ENCODE data around the gene TECTA. TPM values are rescaled to one million over a fixed set of nuclear protein-coding genes. Genes with fewer than 3 reads are reported as not detected.

TECTA gene
- polyA plus RNA-seq, 2 of the 4 experiments (the other 2 are of a cell fraction) = 0.05 to 0.14 TPM

- Histone ChIP-seq H3K4me2 (no peak overlapping the region), H3K9me3 (no peaks in the 10 kb centered on the region), H3K27ac (no peak overlapping the region), H3K4me3 (no peak overlapping the region), H3K4me1 (no peaks in the 10 kb centered on the region)
- TF ChIP-seq PHF8 (IDR thresholded peaks at IDR 0.05; ENCODE audit: borderline replicate concordance, low read depth) = no peak
- no peak for TF ChIP-seq EHF (CRISPR knock-in tag; IDR thresholded peaks at IDR 0.05)
- TF ChIP-seq GATA3 (IDR thresholded peaks at IDR 0.05; ENCODE audit: borderline replicate concordance) = no peak
- no peak for TF ChIP-seq CHD2 (IDR thresholded peaks at IDR 0.05; ENCODE audit: low read length, partially characterized antibody)
- no peak for TF ChIP-seq REST (IDR thresholded peaks at IDR 0.05)
- no peak for TF ChIP-seq TFCP2L1 (CRISPR knock-in tag; IDR thresholded peaks at IDR 0.05)
- no peak for TF ChIP-seq HDAC2 (IDR thresholded peaks at IDR 0.05)
- no peak for TF ChIP-seq CBX8 (IDR thresholded peaks at IDR 0.05)
- no peak for TF ChIP-seq EHMT2 (IDR thresholded peaks at IDR 0.05; ENCODE audit: low read depth)
- no peak for TF ChIP-seq BCL3 (IDR thresholded peaks at IDR 0.05)
- no peak for TF ChIP-seq SREBF2 (IDR thresholded peaks at IDR 0.05)
- TF ChIP-seq KDM1A (IDR thresholded peaks at IDR 0.05; ENCODE audit: low read depth) = no peak
- TF ChIP-seq MAX (IDR thresholded peaks at IDR 0.05) = no peak
- TF ChIP-seq BHLHE40 (IDR thresholded peaks at IDR 0.05; ENCODE audit: low read depth, low read length) = no peak
- TF ChIP-seq JUNB (IDR thresholded peaks at IDR 0.05) = no peak
- TF ChIP-seq ATOH8 (CRISPR knock-in tag; IDR thresholded peaks at IDR 0.05; ENCODE audit: low read depth) = no peak
- no peak for TF ChIP-seq RARB (CRISPR knock-in tag; IDR thresholded peaks at IDR 0.05)
- no peak for TF ChIP-seq CTCF (IDR thresholded peaks at IDR 0.05)
- no peak for TF ChIP-seq MYC (IDR thresholded peaks at IDR 0.05; ENCODE audit: borderline replicate concordance, low read length)
- DNase-seq (ENCODE audit: low read depth in 1 of 2, low spot score in 1 of 2) (no peak), ATAC-seq (no peak), FAIRE-seq (no peak)
- WGBS (ENCODE audit: missing lambda C conversion rate) = 75% methylated on average over 2 of the region's 2 CpGs
- ChIA-PET CTCF (no interaction called here), POLR2A (no interaction called here)
Measured at GRCh38 chr11:121054266-121054665, 46.8 kb upstream of the TECTA start.

- WGBS (ENCODE audit: missing lambda C conversion rate) = 98% methylated on average over 3 of the region's 3 CpGs
- DNase-seq (ENCODE audit: low read depth in 1 of 2, low spot score in 1 of 2) (no peak), FAIRE-seq (no peak), ATAC-seq (no peak)
- ChIA-PET POLR2A (no interaction called here), CTCF (no interaction called here)
- no peak overlapping the region for H3K4me3 ChIP-seq
- H3K4me2 ChIP-seq = no peak overlapping the region
- no peaks in the 10 kb centered on the region for H3K9me3 ChIP-seq
- H3K27ac ChIP-seq = no peak overlapping the region
- TF ChIP-seq EP300 (IDR thresholded peaks at IDR 0.05) = no peak
- TF ChIP-seq JUNB (IDR thresholded peaks at IDR 0.05) = no peak
- no peak for TF ChIP-seq POLR2AphosphoS2 (conservative IDR thresholded peaks at IDR 0.05; ENCODE audit: low read length)
- no peak for TF ChIP-seq FOXS1 (CRISPR knock-in tag; IDR thresholded peaks at IDR 0.05)
- no peak for TF ChIP-seq RFX5 (IDR thresholded peaks at IDR 0.05)
- no peak for TF ChIP-seq ATOH8 (CRISPR knock-in tag; IDR thresholded peaks at IDR 0.05; ENCODE audit: low read depth)
- TF ChIP-seq NFE2L2 (conservative IDR thresholded peaks at IDR 0.05; ENCODE audit: low read length) = no peak
- H3K4me1 ChIP-seq = no peaks in the 10 kb centered on the region
Measured at GRCh38 chr11:121055076-121055475, 46.0 kb upstream of the TECTA start.
